ENCODE data around the gene GJD4.

Gene GJD4

DNA sequence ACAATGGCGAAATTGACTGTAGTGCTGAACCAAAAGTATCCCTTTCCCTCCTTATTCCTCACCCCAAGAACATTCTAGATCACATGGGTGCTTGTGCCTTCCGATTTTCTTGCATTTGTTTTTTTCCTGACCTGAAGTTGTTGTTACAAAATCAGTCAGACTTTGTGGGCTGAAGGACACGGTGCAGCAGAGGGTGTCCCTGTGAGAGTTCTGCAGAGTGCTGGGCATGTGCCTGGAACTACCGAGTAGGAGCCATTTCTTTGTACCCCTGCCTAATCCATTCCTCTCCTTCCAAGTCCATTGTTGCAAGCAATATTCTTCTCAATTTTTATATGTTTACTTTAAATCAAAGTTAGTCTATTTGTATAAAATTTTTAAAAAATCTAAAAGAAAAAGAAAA, 35.3 kb upstream of the GJD4 start:
- no peak for DNase-seq (ENCODE audit: low read depth in 2 of 2)
- TF ChIP-seq, protein P1, sequence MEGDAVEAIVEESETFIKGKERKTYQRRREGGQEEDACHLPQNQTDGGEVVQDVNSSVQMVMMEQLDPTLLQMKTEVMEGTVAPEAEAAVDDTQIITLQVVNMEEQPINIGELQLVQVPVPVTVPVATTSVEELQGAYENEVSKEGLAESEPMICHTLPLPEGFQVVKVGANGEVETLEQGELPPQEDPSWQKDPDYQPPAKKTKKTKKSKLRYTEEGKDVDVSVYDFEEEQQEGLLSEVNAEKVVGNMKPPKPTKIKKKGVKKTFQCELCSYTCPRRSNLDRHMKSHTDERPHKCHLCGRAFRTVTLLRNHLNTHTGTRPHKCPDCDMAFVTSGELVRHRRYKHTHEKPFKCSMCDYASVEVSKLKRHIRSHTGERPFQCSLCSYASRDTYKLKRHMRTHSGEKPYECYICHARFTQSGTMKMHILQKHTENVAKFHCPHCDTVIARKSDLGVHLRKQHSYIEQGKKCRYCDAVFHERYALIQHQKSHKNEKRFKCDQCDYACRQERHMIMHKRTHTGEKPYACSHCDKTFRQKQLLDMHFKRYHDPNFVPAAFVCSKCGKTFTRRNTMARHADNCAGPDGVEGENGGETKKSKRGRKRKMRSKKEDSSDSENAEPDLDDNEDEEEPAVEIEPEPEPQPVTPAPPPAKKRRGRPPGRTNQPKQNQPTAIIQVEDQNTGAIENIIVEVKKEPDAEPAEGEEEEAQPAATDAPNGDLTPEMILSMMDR (IDR thresholded peaks at IDR 0.05; ENCODE audit: low read depth, low read length): no peak

DNA sequence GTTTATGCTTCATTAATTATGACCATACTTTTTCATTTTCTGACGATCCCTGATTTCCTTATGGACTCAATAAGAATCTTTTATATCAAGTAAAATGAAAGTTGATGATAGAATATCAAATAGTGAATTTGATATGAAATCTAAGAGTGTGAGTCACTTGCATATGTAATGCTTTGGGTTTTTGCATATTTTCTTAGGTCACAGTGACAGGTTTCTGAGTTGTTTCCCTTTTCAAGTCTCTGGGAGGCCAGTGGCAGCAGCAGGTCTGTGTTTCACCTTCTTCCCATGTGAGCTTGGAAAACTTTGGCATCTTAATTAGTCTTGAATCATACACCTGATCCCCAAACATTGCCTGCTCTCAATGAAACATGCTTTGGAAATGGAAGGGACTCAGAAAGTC, 34.7 kb upstream of the GJD4 start:
- H3K4me3 ChIP-seq (replicated peaks in 1 of 2; ENCODE audit: low read depth in 2 of 2, low read length in 2 of 2): no peak overlapping the region
- TF ChIP-seq, protein P1 (IDR thresholded peaks at IDR 0.05; ENCODE audit: low read depth, low read length): no peak
- peak in 1 of 2 donors; percentile 22 for DNase-seq (ENCODE audit: low read depth in 2 of 2)

More for the DNA sequence above, 35.3 kb upstream of the GJD4 start:
- H3K4me3 ChIP-seq (replicated peaks in 1 of 2; ENCODE audit: low read depth in 2 of 2, low read length in 2 of 2): no peak overlapping the region

DNA sequence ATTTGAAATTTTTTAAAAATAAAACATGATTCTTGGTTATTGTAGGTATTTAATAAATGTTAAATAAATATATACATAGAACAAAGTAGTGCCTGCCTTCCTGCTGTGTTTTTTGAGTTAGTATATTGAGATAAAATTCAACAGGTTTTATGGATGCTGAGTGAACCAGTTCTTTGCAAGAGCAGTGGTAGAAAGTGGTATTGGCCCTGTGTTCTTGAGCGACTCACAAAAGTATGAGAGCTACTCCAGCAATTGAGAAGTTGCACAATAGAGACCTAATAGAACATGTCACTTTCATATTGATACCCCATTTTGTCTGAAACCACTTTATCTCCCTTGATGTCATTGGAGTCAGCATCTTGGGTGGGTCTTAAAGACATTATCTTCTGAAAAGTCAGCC, 32.6 kb upstream of the GJD4 start:
- TF ChIP-seq, protein P1 (IDR thresholded peaks at IDR 0.05; ENCODE audit: low read depth, low read length): no peak

DNA sequence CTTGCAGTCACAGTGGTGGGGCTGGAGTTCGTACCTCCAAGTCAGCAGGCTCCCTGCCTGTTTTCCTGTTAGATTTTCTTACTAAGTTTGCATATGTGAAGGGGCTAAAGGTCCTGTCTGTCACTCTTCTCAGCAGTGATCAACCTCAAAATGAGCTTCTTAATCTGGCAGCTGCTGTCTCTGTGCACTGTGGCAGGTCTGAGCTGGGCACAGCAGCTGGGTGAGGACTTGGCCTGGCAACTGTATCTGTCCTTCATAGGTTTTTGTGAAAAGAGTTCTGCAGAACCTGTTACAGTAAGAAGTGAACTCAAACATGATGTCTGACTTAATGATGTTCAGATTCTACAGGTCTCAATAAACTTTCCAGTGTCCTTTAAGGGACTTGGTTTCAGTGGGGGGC, 31.3 kb upstream of the GJD4 start:
- TF ChIP-seq, protein P1 (IDR thresholded peaks at IDR 0.05; ENCODE audit: low read depth, low read length): no peak
- DNase-seq (ENCODE audit: low read depth in 2 of 2): no peak

More for the DNA sequence above, 32.6 kb upstream of the GJD4 start:
- peak in 1 of 2 donors; percentile 49 for DNase-seq (ENCODE audit: low read depth in 2 of 2)
- H3K4me3 ChIP-seq (replicated peaks in 1 of 2; ENCODE audit: low read depth in 2 of 2, low read length in 2 of 2): no peak overlapping the region

DNA sequence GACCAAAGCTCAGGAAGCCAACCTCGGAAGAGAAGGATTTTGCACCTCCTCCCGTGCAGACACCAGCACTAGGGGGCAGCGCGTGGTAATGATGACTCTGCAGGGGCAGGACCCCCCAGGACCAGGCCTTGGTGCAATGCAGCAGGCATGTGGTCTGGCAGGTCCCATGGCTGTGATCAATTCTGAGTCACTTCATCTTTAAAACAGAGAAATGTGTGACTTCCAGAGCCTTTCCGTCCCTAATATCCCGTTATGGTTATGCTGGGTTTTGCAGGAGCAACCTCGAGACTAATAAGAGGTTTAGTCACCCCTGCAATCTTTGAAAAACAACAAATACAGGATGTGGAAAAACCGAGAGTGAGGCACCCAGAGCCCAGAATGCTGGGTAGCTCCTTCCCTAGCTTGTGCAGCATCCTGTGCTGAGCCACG, 30.2 kb upstream of the GJD4 start:
- H3K4me3 ChIP-seq (replicated peaks in 1 of 2; ENCODE audit: low read depth in 2 of 2, low read length in 2 of 2): no peak overlapping the region
- peak; percentile 58 to 98 for DNase-seq (ENCODE audit: low read depth in 2 of 2)
- TF ChIP-seq, protein P1 (IDR thresholded peaks at IDR 0.05; ENCODE audit: low read depth, low read length): peak; percentile 42

More for the DNA sequence above, 31.3 kb upstream of the GJD4 start:
- H3K4me3 ChIP-seq (replicated peaks in 1 of 2; ENCODE audit: low read depth in 2 of 2, low read length in 2 of 2): no peak overlapping the region

DNA sequence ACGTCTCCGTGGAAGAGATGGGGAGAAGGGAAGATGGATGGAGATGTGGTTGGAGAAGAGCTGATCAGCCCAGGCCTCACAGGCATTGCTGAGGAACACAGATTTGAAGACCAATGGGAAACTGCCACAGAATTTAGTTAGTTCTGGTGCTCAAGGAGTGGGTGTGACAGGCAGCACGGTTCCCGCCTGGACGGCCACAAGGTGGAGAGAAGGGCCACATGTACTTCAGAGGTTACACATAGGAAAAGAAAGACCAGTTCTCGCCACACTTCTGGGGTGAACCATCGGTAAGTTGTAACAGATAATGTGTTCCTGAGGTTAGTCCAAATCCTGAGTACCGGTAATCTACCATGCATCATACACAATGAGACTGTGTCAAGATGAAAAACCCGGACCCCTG, 29.5 kb upstream of the GJD4 start:
- TF ChIP-seq, protein P1 (IDR thresholded peaks at IDR 0.05; ENCODE audit: low read depth, low read length): no peak
- no peak for DNase-seq (ENCODE audit: low read depth in 2 of 2)
- H3K4me3 ChIP-seq (replicated peaks in 1 of 2; ENCODE audit: low read depth in 2 of 2, low read length in 2 of 2): no peak overlapping the region

DNA sequence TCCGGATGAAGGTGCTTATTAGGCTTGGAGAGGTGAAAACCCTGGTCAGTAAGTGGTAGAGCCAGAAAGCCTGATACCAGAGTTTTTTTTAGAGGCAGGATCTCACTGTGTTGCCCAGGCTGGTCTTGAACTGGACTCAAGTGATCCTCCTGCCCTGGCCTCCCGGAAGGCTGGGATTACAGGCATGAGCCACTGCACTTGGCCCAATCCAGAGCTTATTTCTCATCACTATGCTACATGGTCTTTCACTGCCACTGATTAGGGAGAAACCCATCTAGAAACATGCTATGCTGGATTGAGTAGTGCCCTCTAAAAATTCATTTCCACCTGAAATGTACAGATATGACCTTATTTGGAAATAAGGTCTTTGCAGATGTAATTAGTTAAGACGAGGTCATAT, 28.4 kb upstream of the GJD4 start:
- TF ChIP-seq, protein P1 (IDR thresholded peaks at IDR 0.05; ENCODE audit: low read depth, low read length): no peak
- no peak overlapping the region for H3K4me3 ChIP-seq (replicated peaks in 1 of 2; ENCODE audit: low read depth in 2 of 2, low read length in 2 of 2)
- no peak for DNase-seq (ENCODE audit: low read depth in 2 of 2)

Data from cardiac fibroblast (primary cell).